Forelimb muscle (tissue), 1 donor: Measurements from ENCODE around the gene NPTXR. TPM values are rescaled to one million over a fixed set of nuclear protein-coding genes. Genes with fewer than 3 reads are reported as not detected.

Experiments
- DNase-seq: peaks from one replicate; pipeline ENCODE4 v3.0.0-alpha.2; 2013; ENCODE audit warnings: low read depth
- polyA plus RNA-seq: library from polyadenylated mRNA; unstranded; fragments of 120-200 nt; gene quantifications from one replicate; pipeline ENCODE4 v1.2.1, GENCODE V29; 2013; ENCODE audit not compliant: insufficient read length

NPTXR gene
- 4.9 TPM for polyA plus RNA-seq

GRCh38 chr22:38843657-38844314, at the start of gene NPTXR:
TSS of gene NPTXR (minus strand) at chr22:38844028.
- DNase-seq: no peak

GRCh38 chr22:38891256-38891655, 47.4 kb upstream of the NPTXR start:
- DNase-seq: no peak

- no peak for DNase-seq
These were observed 46.5 kb upstream of the NPTXR start for GRCh38 chr22:38890377-38890776.

- DNase-seq: no peak
These were observed 42.5 kb upstream of the NPTXR start for GRCh38 chr22:38886333-38886732.

GRCh38 chr22:38882972-38883622, 39.3 kb upstream of the NPTXR start:
- no peak for DNase-seq

- no peak for DNase-seq
These were observed 38.4 kb upstream of the NPTXR start for GRCh38 chr22:38881997-38882879.

GRCh38 chr22:38881464-38881871, 37.6 kb upstream of the NPTXR start:
- DNase-seq: no peak

- no peak for DNase-seq
These were observed 36.1 kb upstream of the NPTXR start for GRCh38 chr22:38879961-38880360.

- DNase-seq: no peak
These were observed 35.4 kb upstream of the NPTXR start for GRCh38 chr22:38879108-38879729.

- no peak for DNase-seq
These were observed 34.2 kb upstream of the NPTXR start for GRCh38 chr22:38878001-38878400.

GRCh38 chr22:38874529-38875222, 30.8 kb upstream of the NPTXR start:
- DNase-seq: no peak

GRCh38 chr22:38873469-38874411, 29.9 kb upstream of the NPTXR start:
- no peak for DNase-seq

GRCh38 chr22:38872831-38873248, 29.0 kb upstream of the NPTXR start:
- peak; percentile 59 for DNase-seq

- DNase-seq: peak; percentile 93
These were observed 28.5 kb upstream of the NPTXR start, which contains the start of gene CBX6 for GRCh38 chr22:38872172-38872830. TSS of gene CBX6 (minus strand) at chr22:38872216. CDS start at chr22:38872190, 26 bp downstream.

- no peak for DNase-seq
These were observed 27.7 kb upstream of the NPTXR start for GRCh38 chr22:38871360-38872171.

- DNase-seq: no peak
These were observed 27.0 kb upstream of the NPTXR start for GRCh38 chr22:38870791-38871359.

GRCh38 chr22:38870312-38870741, 26.5 kb upstream of the NPTXR start:
- peak; percentile 63 for DNase-seq

GRCh38 chr22:38869663-38870062, 25.8 kb upstream of the NPTXR start:
- no peak for DNase-seq
